Femur (tissue), 1 donor: ENCODE data around the gene LCE7A.

ENCODE experiments used
- DNase-seq: peaks from one replicate; pipeline ENCODE4 v3.0.0-alpha.2; 2017

LCE7A gene, protein sequence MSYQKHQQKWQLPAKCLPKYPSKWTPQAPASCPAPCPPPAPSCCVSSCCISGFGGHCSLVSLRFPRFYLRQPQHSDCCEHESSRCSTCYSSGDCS

DNA sequence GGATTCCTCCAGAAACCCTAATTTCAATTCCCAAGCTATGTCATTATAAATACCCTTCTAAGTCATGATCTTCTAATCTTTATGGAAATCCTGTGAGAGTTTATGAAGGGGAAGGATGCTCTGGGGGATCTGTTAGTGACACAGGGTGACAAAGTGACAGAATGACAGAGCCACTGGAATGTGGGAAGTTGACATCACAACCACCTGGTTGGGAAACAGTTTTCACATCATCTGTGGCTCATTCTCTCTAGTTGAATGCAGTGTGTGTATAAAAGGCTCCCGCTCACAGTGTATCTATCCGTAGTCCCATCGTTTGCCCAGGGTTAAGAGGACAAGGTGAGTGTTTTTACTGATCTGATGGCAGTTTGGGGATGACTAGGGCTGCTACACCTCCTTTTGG, at the start of gene LCE7A:
LCE7A (plus strand) TSS at position 301 of the 400 bp plus-strand sequence. CDS start 702 bp downstream, outside the sequence.
- no peak for DNase-seq

- no peak for DNase-seq
These were observed 48.7 kb upstream of the LCE7A start for GRCh38 chr1:152811050-152811449.

GRCh38 chr1:152811671-152812070, 48.1 kb upstream of the LCE7A start, which contains the start of gene LCE1B:
TSS of gene LCE1B (plus strand) at chr1:152811971. CDS start at chr1:152812447, 476 bp downstream.
- DNase-seq: no peak

GRCh38 chr1:152817309-152817708, 42.5 kb upstream of the LCE7A start:
- DNase-seq: no peak

GRCh38 chr1:152823294-152823693, 36.5 kb upstream of the LCE7A start:
- no peak for DNase-seq

GRCh38 chr1:152824964-152825363, 34.8 kb upstream of the LCE7A start:
- DNase-seq: no peak

GRCh38 chr1:152827173-152827572, 32.6 kb upstream of the LCE7A start, which contains the start of gene LCE1A:
TSS of gene LCE1A (plus strand) at chr1:152827473. CDS start at chr1:152827473, 0 bp downstream.
- no peak for DNase-seq

GRCh38 chr1:152836870-152837269, 22.9 kb upstream of the LCE7A start:
- no peak for DNase-seq

GRCh38 chr1:152842556-152842955, 17.2 kb upstream of the LCE7A start, which contains the start of gene LCE6A:
TSS of gene LCE6A (plus strand) at chr1:152842856. CDS start at chr1:152843521, 665 bp downstream.
- no peak for DNase-seq

- no peak for DNase-seq
These were observed 4.1 kb upstream of the LCE7A start for GRCh38 chr1:152855661-152856060.

GRCh38 chr1:152858062-152858461, 1.7 kb upstream of the LCE7A start:
- DNase-seq: no peak

GRCh38 chr1:152860129-152860528, 333 bp downstream of the LCE7A start:
- DNase-seq: no peak

GRCh38 chr1:152861374-152861773, 1.6 kb downstream of the LCE7A start:
- no peak for DNase-seq

DNA sequence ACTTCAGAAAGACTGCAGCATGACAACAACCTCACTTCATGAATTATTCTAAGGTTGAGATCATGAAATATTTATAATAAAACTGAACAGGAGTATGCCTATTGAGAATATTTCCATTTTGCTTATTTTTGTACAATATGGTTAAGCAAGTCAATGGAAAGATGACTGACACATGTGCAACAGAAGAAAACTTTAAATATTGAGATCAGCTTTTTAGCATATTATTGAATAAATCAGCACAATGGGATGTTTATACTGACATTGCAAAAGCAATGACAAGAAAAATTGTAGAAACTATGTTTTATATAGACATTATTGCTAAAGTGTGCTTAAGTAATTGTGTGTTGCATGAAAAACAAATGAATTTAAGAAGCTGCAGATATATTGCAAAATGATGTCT, 4.6 kb downstream of the LCE7A start:
- DNase-seq: no peak

DNA sequence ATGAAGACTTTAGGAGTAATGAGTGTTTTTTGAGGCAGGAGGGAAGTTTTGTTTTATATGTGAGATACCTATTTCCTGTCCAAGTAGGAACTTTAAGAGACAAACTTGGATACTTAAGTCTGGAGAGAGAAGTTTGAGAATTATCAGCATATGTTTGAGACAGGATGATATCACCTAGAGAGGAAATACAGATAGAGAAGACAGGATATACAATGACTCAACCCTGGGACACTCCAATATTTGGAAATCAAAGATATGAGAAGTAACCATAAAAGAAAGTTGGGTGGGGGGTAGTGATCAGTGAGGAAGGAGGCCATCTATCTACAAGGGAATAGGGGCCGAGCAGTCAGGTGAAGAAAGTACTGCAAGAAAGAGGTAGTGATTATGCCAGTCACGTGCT, 6.5 kb downstream of the LCE7A start:
- no peak for DNase-seq

GRCh38 chr1:152869808-152870419, 10.1 kb downstream of the LCE7A start:
- peak; percentile 72 for DNase-seq

DNA sequence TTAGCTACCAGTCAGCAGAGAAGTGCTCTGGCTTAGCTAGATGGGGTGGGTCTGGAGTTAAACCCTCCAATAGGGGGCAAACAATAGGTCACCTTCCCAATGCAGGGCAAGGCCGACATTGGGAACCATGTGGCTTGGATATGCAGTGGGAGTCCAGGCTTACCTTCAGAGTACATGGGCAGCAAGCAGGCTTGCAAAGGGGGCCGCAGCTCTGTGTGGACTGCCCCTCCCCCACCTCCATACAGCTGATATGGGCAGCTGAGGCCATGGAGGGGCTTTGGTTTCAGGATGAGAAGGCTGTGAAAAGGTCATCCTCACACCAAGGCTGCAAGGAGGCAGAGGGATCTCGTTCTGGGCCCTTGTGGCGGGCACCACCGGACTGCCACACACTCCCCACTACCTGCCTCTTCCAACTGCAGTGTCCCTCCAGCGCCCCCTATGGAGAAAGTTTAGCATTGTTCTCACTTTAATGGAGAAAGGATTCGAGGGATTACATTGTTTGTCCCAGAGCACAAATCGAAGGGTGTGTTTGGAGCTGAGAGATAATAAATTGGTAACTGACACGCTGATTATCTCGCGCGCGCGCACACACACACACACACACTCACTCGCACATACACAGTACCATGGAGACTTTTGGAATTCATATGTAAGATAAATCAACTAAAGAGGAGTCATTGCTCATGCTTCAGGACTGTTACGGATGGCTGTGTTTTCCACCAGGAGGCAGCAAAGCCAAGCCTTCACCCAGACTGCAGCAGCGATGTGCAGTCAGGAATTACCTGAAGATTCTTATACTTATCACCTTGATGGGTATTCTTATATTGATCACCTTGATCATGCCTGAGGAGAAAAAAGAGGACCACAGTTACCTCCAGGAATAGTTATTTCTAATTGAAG, 11.3 kb downstream of the LCE7A start:
- DNase-seq: no peak

DNA sequence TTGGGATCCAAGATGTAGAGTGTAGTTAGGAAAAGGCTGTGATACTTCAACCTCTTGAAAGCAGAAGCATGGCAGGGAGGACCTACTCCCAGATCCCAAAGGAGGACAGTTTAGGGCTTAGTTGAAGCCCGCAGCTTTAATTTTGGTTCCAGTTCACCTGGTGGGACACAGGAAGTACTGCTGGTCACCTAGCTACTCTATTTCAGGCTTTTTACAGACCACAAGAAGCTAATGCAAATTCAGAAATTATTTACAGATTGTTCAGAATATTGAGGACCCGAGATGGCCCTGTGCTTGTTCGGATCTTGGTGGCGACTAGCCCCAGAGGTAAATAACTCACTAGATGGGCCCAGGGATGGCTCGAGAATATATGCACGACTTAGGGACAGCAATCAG, 11.9 kb downstream of the LCE7A start:
- no peak for DNase-seq

- no peak for DNase-seq
These were observed 13.7 kb downstream of the LCE7A start for GRCh38 chr1:152873495-152873894.

- no peak for DNase-seq
These were observed 17.0 kb downstream of the LCE7A start for GRCh38 chr1:152876827-152877226.

DNA sequence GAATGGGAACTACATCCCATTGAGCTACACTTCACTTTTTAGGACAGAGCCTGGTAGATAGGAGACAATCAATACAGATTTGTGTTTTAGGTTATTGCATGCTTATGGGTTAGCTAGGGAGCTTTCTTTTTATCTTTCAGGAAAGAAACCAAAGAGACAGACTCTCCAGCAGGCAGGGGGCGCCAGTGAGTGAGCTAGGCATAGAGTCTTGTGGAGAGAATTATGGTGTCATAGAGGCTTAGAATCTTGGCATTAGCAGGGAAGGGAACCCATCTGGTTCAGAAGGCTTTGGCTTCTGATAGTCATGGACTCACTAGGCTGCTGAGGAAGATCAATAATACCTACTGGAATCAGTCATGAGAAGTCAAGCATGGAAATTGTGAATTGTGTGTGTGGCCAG, 18.2 kb downstream of the LCE7A start, which contains the start of gene SMCP:
SMCP (plus strand) TSS at position 281 of the 400 bp plus-strand sequence. CDS start 6,101 bp downstream, outside the sequence.
- no peak for DNase-seq

DNA sequence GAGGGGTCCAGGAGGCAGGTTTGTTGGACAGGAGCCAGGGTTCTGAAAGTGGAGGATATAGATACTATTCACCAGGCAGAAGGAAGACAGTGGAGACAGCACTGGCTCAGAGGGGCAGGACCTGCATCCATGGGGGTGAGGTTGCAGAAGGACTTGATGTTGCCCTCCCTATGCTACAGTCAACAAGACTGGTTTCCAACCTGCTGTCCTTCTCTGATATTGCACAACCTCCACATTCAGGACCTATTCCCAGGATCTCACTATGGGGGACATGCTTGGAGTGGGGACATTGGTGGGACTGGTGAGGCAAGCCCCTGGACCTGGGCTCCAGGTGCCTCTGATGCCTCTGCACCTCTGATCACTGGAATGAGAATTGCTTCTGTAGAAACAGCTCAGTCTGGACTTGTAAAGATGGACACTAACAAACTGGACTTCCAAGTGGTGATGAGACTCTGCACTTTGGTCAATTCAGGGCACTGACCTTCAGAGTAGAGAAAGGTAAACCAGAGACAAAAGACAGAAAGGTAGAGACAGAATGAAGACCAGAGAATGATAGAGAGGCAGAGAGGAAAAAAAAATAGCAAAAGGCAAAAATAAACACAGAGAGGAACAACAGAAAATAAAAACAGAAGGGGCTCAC, 19.9 kb downstream of the LCE7A start:
- no peak for DNase-seq

DNA sequence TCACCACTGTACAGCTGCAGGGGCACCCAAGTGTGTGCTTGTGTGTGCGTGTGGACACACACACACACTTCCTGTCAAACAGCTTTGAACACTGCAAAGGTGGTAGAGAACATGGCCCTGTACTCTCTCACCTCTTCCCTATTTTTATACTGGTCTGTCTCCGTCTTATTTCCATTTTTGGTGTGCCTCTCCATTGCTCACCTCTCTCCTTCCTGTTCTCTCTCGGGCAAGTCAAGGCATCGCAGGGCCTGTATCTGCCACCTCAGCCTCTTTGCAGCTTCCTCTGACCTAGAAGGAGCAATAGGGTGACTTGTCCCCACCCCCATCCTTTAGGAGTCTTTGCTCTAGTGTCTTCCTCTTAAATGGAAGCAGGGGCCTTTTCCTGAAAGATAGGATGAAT, 20.5 kb downstream of the LCE7A start:
- no peak for DNase-seq
